T-helper 17 cell (primary cell): ENCODE results near the gene KRTAP5-11. TPM values are rescaled to one million over a fixed set of nuclear protein-coding genes. Genes with fewer than 3 reads are reported as not detected.
A peak's percentile ranks its signal among the peaks of the same experiment; 100 is the strongest.
"Not testable (repeated sequence)": the region's sequence is repeated elsewhere in the genome, so short reads cannot be mapped to it uniquely, and the experiment has no call there.

Source experiments
- ATAC-seq: fragments of 150-1000 bp; cut with Tn5 transposase; 2 replicates; pipeline ENCODE4 v1.10.0; 2021; ENCODE audit warnings: mild to moderate bottlenecking, moderate library complexity
- DNase-seq, 3 donors: peaks; one replicate each; pipeline versions ENCODE4 v3.0.0 to v3.0.0-alpha.2; 2020 to 2021
- H3K9me3 ChIP-seq: one replicate; pipeline ENCODE4 v1.7.0; 2013; ENCODE audit warnings: low read length, mild to moderate bottlenecking; ENCODE audit not compliant: control insufficient read depth, poor library complexity, severe bottlenecking
- H3K27ac Mint-ChIP-seq: one replicate; pipeline ENCODE4 v1.8.0; 2022; ENCODE audit warnings: mild to moderate bottlenecking, moderate library complexity, mixed read lengths
- H3K27me3 Mint-ChIP-seq: one replicate; pipeline ENCODE4 v1.8.0; 2022; ENCODE audit warnings: mixed read lengths
- H3K36me3 Mint-ChIP-seq: one replicate; pipeline ENCODE4 v1.8.0; 2022; ENCODE audit warnings: low read depth, mixed read lengths
- H3K4me1 Mint-ChIP-seq: one replicate; pipeline ENCODE4 v1.8.0; 2022; ENCODE audit warnings: mild to moderate bottlenecking, mixed read lengths
- H3K4me3 Mint-ChIP-seq: one replicate; pipeline ENCODE4 v1.8.0; 2022; ENCODE audit warnings: mild to moderate bottlenecking, moderate library complexity, mixed read lengths
- total RNA-seq, 4 donors: library from RNA in 2 of 4; stranded (reverse) in 2 of 4; gene quantifications; one replicate each; pipeline ENCODE4 v1.2.3 and lab custom pipeline; 2022 to 2026

Gene KRTAP5-11
- total RNA-seq, 2 donors from 2014 or later, result not detected

DNA sequence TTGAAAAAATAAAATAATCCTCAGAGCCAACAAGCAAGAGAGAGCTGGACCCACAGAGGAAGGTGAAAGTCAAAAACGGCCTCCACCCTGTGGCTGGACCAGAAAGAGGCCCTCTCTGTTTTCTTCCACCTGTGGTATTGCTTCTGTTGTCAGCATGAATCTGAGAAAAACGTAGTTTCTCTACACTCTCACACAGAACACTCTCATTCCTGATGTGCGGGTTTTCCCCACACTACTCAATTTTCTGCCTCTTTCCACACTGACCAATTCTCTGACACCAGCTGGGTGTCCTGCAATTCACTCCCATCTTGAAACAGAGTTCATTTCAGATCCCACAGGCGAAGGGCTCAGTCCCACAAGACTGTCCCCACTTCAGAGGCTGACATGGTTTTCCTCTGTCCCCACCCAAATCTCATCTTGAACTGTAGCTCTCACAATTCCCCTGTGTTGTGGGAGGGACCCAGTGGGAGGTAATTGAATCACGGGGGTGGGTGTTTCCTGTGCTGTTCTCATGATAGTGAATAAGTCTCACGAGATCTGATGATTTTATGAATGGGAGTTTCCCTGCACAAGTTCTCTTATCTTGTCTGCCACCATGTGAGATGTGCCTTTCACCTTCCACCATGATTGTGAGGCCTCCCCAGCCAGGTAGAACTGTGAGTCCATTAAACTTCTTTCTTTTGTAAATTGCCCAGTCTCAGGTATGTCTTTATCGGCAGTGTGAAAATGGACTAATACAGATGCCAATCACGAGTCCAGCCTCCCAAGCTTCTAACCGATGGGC lies 42.0 kb downstream of the KRTAP5-11 start:
- H3K4me3 Mint-ChIP-seq, H3K27ac Mint-ChIP-seq, ATAC-seq, H3K9me3 ChIP-seq, H3K4me1 Mint-ChIP-seq, DNase-seq: not testable (repeated sequence)
- H3K27me3 Mint-ChIP-seq, result peaks cover 41% of the 10 kb centered on the region
- H3K36me3 Mint-ChIP-seq, result peaks cover 11% of the 10 kb centered on the region

DNA sequence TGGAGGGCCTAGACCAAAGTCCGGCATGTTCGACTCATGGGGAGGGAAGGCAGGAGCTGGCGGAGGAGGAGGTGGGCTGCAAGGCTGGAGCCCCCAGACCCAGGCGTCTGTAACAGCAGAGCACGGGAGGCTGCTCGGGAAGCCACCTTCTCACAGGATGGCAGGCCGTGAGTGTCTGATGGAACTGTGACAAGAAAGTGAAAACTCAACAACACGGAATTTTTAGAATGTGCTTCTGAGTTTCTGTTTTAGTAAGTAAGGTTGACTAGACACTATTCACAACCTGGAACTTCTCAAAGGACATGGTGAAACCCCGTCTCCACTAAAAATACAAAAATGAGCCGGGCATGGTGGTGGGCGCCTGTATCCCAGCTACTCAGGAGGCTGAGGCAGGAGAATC lies 42.7 kb downstream of the KRTAP5-11 start:
- not testable (repeated sequence) for H3K4me1 Mint-ChIP-seq, DNase-seq, H3K4me3 Mint-ChIP-seq, ATAC-seq, H3K27ac Mint-ChIP-seq, H3K9me3 ChIP-seq
- Mint-ChIP-seq H3K36me3 (peaks cover 11% of the 10 kb centered on the region), H3K27me3 (peaks cover 38% of the 10 kb centered on the region)

DNA sequence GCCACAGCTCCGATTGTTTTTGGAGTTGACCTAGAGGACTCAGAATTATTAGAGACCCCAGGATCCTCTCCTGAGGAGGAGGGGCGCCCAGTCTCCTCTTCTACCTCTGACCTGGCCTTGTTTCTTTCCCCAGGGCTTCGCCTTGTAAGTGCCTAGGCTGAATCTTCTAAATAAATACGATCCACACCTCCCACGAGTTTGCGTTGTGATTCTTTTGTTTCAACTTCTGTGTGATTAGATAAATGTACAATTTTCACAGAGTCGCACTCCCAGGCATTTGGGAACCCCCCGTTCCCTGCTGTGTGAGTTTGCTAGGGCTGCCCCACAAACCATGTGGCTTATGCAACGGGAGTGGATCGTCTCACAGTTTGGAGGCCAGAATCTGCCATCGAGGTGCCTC lies 43.7 kb downstream of the KRTAP5-11 start:
- peaks cover 8% of the 10 kb centered on the region for H3K4me1 Mint-ChIP-seq
- peaks cover 36% of the 10 kb centered on the region for H3K27me3 Mint-ChIP-seq
- peaks cover 11% of the 10 kb centered on the region for H3K36me3 Mint-ChIP-seq

DNA sequence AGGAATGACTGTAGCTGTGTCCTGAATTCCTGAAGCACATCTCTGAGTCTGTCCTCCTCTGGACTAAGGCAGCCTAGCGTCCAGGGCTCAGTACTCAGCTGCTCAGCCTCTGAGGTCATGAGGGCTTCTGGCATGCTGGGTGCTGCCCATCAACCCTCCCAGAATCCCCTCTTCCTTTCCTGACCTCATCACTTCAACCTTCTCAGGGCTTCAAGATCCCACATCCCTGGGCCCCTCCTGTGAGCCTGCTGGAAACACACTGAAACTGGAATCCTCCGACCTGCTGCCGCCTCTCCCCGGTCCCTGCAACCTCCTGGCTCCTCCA lies 44.0 kb downstream of the KRTAP5-11 start:
- no peak overlapping the region for H3K27ac Mint-ChIP-seq
- H3K9me3 ChIP-seq, result no peaks in the 10 kb centered on the region
- no peak overlapping the region for H3K4me3 Mint-ChIP-seq
- H3K27me3 Mint-ChIP-seq, result peaks cover 36% of the 10 kb centered on the region
- H3K4me1 Mint-ChIP-seq, result peaks cover 8% of the 10 kb centered on the region
- ATAC-seq (no peak), DNase-seq (no peak)
- peaks cover 11% of the 10 kb centered on the region for H3K36me3 Mint-ChIP-seq

More for the DNA sequence above, 43.7 kb downstream of the KRTAP5-11 start:
- ATAC-seq, result no peak
- Mint-ChIP-seq H3K4me3 (no peak overlapping the region), H3K27ac (no peak overlapping the region)
- DNase-seq, result no peak
- H3K9me3 ChIP-seq, result no peaks in the 10 kb centered on the region

DNA sequence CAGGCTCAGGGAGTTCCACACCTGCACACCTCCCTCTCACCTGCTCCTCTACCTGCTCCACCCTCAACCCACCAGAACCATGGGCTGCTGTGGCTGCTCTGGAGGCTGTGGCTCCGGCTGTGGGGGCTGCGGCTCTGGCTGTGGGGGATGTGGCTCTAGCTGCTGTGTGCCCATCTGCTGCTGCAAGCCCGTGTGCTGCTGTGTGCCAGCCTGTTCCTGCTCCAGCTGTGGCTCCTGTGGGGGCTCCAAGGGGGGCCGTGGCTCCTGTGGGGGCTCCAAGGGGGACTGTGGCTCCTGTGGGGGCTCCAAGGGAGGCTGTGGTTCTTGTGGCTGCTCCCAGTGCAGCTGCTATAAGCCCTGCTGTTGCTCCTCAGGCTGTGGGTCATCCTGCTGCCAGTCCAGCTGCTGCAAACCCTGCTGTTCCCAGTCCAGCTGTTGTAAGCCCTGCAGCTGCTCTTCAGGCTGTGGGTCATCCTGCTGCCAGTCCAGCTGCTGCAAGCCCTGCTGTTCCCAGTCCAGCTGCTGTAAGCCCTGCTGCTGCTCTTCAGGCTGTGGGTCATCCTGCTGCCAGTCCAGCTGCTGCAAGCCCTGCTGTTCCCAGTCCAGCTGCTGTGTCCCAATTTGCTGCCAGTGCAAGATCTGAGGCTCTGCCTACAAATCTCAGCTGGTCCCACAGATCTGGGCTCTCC lies 44.6 kb downstream of the KRTAP5-11 start, which contains the start of gene KRTAP5-8:
KRTAP5-8 (plus strand) TSS at position 49 of the 689 bp plus-strand sequence; CDS start at position 80, 31 bp downstream.
- not testable (repeated sequence) for H3K9me3 ChIP-seq, H3K4me1 Mint-ChIP-seq, H3K4me3 Mint-ChIP-seq, ATAC-seq, H3K27ac Mint-ChIP-seq, DNase-seq
- H3K27me3 Mint-ChIP-seq, result peaks cover 30% of the 10 kb centered on the region
- peaks cover 11% of the 10 kb centered on the region for H3K36me3 Mint-ChIP-seq

DNA sequence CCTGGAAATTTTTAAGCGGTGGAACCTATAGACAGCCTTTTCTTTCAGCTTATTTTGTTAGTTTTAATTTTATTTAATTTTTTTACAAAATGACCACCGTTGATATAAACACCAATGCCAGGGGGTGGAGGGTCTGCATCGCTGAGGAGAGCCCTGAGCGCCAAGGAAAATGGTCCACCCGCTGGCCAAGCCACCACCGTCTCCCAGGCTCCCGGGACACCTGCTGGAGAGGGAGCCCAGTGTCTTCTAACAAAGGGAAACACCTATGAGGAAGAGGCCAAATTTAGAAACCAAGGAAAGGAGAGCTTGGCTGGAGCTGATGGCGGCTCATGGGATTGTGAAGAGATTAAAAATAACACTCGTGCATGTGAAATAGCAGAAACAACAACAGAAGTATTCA lies 45.1 kb downstream of the KRTAP5-11 start:
- Mint-ChIP-seq H3K27me3 (peaks cover 25% of the 10 kb centered on the region), H3K27ac (no peak overlapping the region), H3K36me3 (peaks cover 11% of the 10 kb centered on the region), H3K4me3 (no peak overlapping the region), H3K4me1 (peaks cover 3% of the 10 kb centered on the region)
- H3K9me3 ChIP-seq, result no peaks in the 10 kb centered on the region
- no peak for DNase-seq
- ATAC-seq, result no peak

DNA sequence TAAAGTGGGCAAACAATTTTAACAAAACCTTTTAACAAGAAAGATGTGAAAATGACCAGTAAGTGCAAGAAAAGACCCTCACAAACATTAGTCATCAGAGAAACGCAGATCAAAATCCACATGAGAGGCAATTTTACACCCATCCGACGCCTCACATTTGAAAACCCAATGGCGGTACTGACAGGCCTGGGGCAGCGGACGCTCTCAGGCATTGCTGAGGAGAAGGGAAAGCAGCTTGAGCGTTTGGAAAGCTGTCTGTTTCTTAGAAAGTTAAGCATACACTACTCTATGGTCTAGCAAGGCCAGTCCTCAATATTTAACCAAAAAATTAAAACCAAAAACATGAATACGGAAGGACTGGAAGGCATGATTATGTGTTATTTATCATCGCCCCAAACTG lies 46.9 kb downstream of the KRTAP5-11 start:
- ATAC-seq (no peak), DNase-seq (no peak)
- Mint-ChIP-seq H3K4me1 (peaks cover 3% of the 10 kb centered on the region), H3K27me3 (peaks cover 20% of the 10 kb centered on the region), H3K27ac (no peak overlapping the region), H3K4me3 (peak overlapping the region; percentile 15), H3K36me3 (peaks cover 8% of the 10 kb centered on the region)
- no peaks in the 10 kb centered on the region for H3K9me3 ChIP-seq

DNA sequence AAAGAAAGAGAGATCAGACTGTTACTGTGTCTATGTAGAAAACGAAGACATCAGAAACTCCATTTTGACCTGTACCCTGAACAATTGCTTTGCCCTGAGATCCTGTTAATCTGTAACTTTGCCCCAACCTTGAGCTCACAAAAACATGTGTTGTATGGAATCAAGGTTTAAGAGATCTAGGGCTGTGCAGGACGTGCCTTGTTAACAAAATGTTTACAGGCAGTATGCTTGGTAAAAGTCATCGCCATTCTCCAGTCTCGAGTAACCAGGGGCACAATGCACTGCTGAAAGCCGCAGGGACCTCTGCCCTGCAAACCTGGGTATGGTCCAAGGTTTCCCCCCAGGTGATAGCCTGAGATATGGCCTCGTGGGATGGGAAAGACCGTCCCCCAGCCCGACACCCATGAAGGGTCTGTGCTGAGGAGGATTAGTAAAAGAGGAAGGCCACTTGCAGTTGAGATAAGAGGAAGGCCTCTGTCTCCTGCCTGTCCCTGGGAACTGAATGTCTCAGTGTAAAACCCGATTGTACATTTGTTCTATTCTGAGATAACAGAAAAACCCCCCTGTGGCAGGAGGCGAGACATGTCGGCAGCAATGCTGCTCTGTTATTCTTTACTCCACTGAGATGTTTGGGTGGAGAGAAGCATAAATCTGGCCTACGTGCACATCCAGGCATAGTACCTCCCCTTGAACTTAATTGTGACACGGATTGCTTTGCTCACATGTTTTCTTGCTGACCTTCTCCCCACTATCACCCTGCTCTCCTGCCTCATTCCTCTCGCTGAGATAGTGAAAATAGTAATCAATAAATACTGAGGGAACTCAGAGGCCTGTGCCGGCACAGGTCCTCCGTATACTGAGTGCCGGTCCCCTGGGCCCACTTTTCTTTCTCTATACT lies 47.7 kb downstream of the KRTAP5-11 start:
- H3K27ac Mint-ChIP-seq, DNase-seq, H3K4me3 Mint-ChIP-seq, H3K9me3 ChIP-seq, ATAC-seq, H3K36me3 Mint-ChIP-seq, H3K4me1 Mint-ChIP-seq: not testable (repeated sequence)
- peaks cover 25% of the 10 kb centered on the region for H3K27me3 Mint-ChIP-seq

DNA sequence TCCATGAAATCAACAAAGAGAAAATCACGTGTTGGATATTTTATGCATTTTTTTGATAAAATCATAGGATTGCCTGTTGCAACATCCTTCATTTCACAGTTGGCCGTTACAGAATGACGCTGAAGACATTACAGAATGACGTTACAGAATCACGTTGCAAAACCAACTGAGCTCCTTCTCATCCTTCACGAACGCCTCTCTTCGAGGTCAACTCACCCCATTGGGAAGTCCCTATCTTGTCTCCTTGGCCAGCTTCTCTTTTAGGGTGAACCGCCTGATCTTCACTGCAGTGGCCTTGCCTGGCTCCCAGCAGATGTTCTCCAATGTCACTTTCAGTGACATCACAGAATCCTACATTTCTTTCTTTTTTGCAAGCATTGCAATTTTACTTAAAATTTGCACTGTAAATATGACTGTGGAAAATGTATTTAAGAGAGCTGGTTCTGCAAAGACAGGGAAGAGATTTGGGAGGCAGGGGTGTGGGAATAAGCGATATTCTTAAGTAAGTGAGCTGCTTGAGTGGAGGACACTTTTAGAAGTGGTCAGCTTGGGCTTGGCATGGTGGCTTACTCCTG lies 50.6 kb downstream of the KRTAP5-11 start:
- DNase-seq, result no peak
- no peak for ATAC-seq
- H3K9me3 ChIP-seq, result no peaks in the 10 kb centered on the region
- Mint-ChIP-seq H3K27me3 (peaks cover 15% of the 10 kb centered on the region), H3K4me3 (no peak overlapping the region), H3K4me1 (peaks cover 2% of the 10 kb centered on the region), H3K27ac (no peak overlapping the region), H3K36me3 (peaks cover 5% of the 10 kb centered on the region)

Other genes with a start within 250 kb of the KRTAP5-11 start
- 10 to 100 TPM; 16.8 to 26.7 TPM for gene DHCR7, start 134.5 kb downstream of the KRTAP5-11 start, total RNA-seq
- 100 to 1,000 TPM in 1 of 2 donors, 10 to 100 TPM in 1; 99.7 to 114 TPM for gene NADSYN1, start 129.7 kb downstream of the KRTAP5-11 start, total RNA-seq
- not detected for gene KRTAP5-7, start 55.6 kb downstream of the KRTAP5-11 start, total RNA-seq
- under 1 TPM in 1 of 2 donors, not detected in 1; 0.37 TPM for gene KRTAP5-8, start 44.9 kb downstream of the KRTAP5-11 start, total RNA-seq
- not detected for gene KRTAP5-9, start 34.5 kb downstream of the KRTAP5-11 start, total RNA-seq
- gene KRTAP5-10, start 17.3 kb downstream of the KRTAP5-11 start, total RNA-seq, result not detected